Kidney tubule cell (primary cell): ENCODE measurements around the gene UNC45A.

Experiments used
- DNase-seq: peaks from one replicate; pipeline ENCODE4 v3.0.0-alpha.2; 2018; ENCODE audit warnings: low spot score

UNC45A gene

DNA sequence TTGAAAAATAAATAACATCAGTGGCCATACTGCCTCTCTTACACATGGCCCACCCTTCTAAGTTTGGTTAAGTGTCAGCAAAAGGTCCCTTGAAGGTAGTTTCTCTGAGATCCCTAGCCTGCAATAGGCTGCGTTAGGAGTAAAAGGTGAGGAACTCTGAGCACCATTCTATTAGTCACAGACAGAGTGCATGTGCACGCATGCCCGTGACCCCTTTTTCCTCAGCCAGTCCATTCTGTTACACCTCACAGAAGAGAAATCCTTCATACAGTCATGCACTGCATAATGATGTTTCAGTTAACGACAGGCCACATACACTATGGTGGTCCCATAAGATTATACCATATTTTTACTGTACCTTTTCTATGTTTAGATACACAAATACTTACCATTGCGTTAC lies 32.1 kb downstream of the UNC45A start:
- no peak for DNase-seq

DNA sequence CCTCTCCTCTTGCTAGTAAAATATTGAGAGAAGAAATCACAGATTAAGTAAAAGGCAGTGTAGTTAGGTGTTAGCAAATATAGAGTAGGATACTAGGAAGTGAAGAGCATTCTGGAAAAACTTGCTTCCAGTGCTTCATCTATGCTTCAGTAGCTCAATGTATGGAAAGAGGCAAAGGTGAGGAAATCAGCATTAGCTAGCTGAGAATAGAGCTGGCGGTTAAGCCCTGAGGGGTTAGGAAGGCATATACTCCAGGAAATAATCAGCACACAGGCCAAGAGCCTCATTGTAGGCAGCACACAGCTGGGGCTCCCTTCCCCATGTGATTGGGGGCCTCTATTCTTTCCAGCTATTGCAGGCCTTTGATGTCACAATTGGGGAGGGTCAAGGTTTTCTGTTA lies 33.3 kb downstream of the UNC45A start:
- no peak for DNase-seq

GRCh38 chr15:90970274-90970673 lies 35.2 kb downstream of the UNC45A start:
- no peak for DNase-seq

DNA sequence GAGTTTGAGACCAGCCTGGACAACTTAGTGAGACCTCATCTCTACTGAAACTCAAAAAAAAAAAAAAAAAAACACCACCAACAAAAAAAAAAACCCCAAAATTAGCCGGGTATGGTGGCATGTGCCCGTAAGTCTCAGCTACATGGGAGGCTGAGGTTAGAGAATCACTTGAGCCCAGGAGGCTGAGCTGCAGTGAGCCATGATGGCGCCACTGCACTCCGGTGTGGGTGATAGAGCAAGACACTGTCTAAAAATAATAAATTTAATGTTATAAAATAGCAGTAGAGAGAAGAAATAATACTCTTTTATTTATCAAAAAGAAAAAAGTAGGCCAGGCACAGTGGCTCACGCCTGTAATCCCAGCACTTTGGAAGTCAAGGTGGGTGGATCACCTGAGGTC lies 37.0 kb downstream of the UNC45A start:
- no peak for DNase-seq

DNA sequence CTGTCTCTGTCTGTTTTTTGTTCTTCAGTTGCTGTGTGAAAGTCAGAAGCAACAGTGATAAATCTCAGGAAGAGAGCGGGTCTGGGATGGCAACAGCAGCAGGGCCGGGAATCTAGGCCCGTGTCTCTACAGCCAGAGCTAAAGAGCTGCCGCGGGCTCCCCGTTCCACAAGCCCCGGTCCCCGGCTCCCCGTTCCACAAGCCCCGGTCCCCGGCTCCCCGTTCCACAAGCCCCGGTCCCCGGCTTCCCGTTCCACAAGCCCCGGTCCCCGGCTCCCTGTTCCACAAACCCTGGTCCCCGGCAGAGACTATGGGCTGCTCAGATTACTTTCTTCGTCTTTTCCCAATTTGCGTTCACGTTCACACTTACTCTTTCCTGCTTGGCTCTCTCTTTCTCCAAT lies 39.1 kb downstream of the UNC45A start:
- DNase-seq = no peak

GRCh38 chr15:90979582-90979981 lies 44.5 kb downstream of the UNC45A start:
- DNase-seq = no peak

GRCh38 chr15:90981681-90982080 lies 46.6 kb downstream of the UNC45A start:
- DNase-seq = no peak

DNA sequence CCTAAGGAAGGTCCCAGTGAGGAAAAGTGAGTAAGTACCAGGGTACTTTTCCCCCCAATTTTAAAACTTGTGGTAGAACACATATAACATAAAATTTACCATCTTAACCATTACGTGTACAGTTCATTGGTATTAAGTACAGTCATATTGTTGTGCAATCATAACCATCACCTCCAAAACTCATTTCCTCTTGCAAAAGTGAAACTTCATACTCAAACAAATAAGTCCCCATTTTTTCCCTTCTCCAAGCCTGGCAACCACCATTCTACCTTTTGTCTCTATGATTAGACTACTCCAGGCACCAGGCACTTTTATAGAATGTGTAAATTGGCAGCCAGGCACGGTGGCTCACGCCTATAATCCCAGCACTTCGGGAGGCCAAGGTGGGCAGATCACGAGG lies 47.0 kb downstream of the UNC45A start:
- DNase-seq = no peak

GRCh38 chr15:90986790-90987507 lies 51.9 kb downstream of the UNC45A start:
- DNase-seq = no peak

DNA sequence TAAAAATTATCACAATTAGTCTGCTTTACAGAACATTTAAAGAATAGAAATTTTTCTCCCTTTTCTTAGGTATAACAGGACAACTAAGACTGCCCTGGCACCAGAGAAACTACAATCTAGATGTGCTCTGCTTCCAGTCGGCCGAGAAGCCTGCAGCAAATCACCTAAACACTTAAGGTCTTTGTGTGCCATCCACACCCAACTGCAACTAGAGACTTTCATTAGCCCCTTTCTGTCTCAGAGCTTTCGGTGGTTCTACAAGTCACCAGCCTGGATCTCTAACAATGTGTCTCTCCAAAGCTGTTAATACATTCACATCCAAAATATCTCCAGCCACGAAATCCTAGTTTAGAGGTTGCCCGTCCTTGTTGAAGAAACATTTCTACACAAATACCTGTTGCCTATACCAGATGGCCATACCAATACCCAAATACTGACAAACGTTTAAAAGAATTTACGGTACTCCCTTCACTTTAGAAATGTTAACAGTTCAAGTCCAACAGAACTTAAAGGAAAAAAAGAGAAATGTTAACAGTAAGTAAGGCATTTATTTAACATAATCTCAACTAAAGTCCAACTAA lies 52.6 kb downstream of the UNC45A start:
- no peak for DNase-seq

GRCh38 chr15:90988296-90988695 lies 53.2 kb downstream of the UNC45A start:
- DNase-seq = no peak

DNA sequence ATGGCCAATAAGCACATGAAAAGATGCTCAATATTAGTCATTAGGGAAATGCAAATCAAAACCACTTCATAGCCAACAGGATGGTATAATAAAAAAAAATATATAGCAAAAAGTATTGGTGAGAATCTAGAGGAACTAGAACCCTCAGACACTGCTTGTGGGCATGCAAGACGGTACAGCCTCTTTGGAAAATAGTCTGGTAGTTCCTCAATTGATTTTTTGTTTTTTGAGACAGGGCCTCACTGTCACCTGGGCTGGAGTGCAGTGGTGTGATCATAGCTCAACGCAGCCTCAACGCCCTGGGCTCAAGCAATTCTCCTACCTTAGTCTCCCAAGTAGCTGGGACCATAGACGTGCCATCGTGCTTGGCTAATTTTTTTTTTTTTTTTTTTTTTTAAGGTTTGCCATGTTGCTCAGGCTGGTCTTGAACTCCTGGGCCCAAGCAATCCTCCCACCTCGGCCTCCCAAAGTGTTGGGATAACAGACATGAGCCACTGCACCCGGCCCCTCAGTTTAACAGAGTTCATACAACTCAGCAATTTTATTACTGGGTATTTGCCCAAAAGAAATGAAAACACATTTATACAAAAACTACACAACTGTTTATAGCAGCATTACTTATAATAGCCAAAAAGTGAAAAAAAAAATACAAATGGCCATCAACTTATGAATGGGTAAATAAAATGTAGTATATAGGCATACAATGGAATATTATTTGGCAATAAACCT lies 54.1 kb downstream of the UNC45A start:
- no peak for DNase-seq

DNA sequence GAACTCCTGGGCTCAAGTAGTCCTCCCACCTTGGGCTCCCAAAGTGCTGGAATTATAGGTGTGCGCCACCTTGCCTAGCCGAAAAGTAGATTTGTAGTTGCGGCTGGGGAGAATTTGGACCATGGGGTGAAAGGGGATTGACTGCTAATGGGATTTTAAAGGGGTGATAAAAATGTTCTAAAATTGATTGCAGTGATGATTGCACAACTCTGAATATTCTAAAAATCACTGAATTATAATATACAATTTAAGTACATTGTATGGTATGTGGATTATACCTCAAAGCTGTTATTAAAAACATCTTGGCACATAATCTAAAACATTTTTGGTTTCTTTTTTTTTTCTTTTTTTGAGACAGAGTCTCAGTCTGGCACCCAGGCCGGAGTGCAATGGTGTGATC lies 55.4 kb downstream of the UNC45A start:
- no peak for DNase-seq

DNA sequence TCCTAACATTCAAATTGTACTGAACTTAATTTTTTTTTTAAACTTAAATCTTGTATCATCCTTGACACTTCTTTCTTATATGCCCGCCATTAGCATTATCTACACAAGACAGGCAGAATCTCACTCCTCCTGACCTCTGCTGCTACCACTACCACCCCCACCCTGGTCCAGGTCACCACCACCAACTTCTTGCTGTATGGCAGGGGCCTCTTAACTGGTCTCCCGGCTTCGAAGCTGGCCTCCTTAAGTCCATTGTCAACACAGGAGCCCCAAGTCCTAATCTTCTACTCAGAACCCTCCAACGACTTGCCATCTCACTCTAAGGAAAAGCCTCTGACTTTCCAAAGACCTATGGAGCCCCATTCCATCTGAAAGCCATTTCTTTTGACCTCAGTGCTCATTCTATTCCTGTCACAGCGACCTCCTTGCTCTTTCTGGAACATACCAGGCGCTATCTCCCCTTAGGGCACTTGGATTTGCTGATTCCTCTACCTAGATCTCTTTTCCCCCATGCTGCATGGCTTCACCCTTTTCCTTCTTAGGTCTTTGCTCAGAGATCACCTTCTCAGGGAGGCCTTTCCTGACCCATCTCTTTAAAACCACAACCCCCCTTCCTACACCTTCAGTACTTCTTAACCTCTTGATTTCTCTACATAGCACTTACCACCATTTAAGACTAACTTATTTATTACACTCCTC lies 56.7 kb downstream of the UNC45A start:
- no peak for DNase-seq

GRCh38 chr15:90994059-90994416 lies 59.0 kb downstream of the UNC45A start:
- peak; percentile 8 for DNase-seq

DNA sequence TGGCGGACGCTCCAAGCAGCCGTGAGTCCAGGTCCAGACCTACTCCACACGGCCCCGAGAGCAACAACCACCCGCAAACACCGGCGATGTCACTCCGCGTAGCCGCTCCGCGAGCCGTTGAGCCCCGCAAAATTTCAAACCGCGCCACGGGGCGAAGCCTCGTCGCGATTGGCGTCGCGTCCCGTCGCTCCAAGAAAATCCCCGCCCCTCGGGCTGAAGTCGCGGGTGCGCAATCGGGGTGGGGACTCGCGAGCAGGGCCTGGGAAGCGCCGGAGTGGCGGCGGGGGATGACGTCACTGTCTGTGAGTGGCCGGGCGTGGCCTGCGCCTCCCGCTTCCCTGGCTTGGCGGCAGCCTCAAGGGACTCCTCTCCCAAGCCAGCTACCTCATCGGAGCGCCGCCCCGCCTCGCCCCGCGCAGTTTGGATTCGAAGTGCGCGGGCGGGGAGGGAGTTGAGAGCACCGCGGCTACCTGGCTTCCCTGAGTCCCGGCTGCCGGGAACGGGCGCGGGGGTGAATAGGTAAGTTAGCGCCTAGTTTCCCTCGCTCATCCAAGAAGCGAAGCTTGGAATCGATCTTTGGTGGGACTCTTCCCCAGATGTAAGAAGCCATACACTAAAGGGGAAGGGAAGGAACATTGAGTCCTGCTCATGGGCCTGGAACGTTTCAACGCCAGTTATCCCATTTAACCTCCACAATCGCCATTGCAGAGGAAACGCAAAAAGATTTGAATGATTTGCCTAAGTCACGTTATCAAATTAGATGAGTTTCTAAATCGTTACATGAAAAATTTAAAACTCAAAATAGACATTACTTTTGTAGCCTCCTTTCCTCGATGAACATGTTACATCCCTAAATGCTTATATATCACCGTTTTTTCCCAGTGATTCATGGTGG lies 59.6 kb downstream of the UNC45A start, which contains the start of gene PRC1:
PRC1 (minus strand) TSS at position 119 of the 895 bp plus-strand sequence; CDS start at position 1, 118 bp downstream.
- DNase-seq = peak; percentile 99

GRCh38 chr15:90998737-90999136 lies 63.7 kb downstream of the UNC45A start:
- no peak for DNase-seq

DNA sequence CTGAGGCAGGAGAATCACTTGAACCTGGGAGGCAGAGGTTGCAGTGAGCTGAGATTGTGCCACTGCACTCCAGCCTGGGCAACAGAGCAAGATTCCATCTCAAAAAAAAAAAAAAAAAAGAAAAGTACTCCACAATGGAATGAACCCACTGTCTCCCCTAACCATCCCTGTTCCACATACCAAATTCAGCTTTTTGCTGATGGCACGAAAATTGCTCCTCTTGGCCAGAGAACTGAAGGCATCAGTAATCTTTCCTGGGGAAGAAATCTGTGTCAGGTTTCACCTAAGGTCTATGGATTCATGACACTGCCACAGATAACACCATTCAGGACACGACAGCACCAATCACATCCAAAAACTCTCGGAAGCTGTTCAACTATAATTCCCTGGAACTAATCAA lies 66.1 kb downstream of the UNC45A start:
- no peak for DNase-seq
